SJSA1 (cell line): Measurements from ENCODE around the gene SDF2L1. TPM values are rescaled to one million over a fixed set of nuclear protein-coding genes. Genes with fewer than 3 reads are reported as not detected.

ENCODE experiments used
- DNase-seq, 2 experiments: peaks; one replicate each; pipeline ENCODE4 v3.0.0-alpha.2; 2015 to 2020; ENCODE audit warnings: low spot score in 2 of 2, low read depth in 1 of 2
- H3K27ac ChIP-seq: fragments of 250-450 bp; sonication (Bioruptor Pico); 2 replicates; pipeline ENCODE4 v1.5.1; 2020; ENCODE audit warnings: mild to moderate bottlenecking, moderate library complexity
- H3K27me3 ChIP-seq: fragments of 250-450 bp; sonication (Bioruptor Pico); replicated peaks from 2 replicates; pipeline ENCODE4 v1.5.1; 2020; ENCODE audit warnings: mild to moderate bottlenecking, moderate library complexity
- H3K36me3 ChIP-seq: fragments of 250-450 bp; sonication (Bioruptor Pico); 2 replicates; pipeline ENCODE4 v1.5.1; 2020; ENCODE audit warnings: mild to moderate bottlenecking
- H3K4me1 ChIP-seq: fragments of 250-450 bp; sonication (Bioruptor Pico); replicated peaks from 2 replicates; pipeline ENCODE4 v1.6.1; 2021; ENCODE audit warnings: mild to moderate bottlenecking
- H3K4me3 ChIP-seq: fragments of 250-450 bp; sonication (Bioruptor Pico); 2 replicates; pipeline ENCODE4 v1.5.1; 2020; ENCODE audit warnings: mild to moderate bottlenecking
- H3K9me3 ChIP-seq: fragments of 250-450 bp; sonication (Bioruptor Pico); replicated peaks from 2 replicates; pipeline ENCODE4 v1.5.1; 2020; ENCODE audit warnings: mild to moderate bottlenecking
- total RNA-seq: library from RNA; depleted of rRNA; stranded (reverse); fragments of >200 nt; shearing (Covaris generic); gene quantifications from 2 replicates; pipeline ENCODE4 v1.2.3, GENCODE V29; 2014

The SDF2L1 gene
- total RNA-seq, 1 experiment from 2014 or later: 64.3 TPM

- peaks cover 42% of the 10 kb centered on the region for H3K36me3 ChIP-seq
- no peaks in the 10 kb centered on the region for H3K9me3 ChIP-seq
- H3K4me1 ChIP-seq: peaks cover 30% of the 10 kb centered on the region
- H3K27me3 ChIP-seq: no peaks in the 10 kb centered on the region
- peak overlapping the region; percentile 69; the same call in 1 of the 2 replicates for H3K27ac ChIP-seq
- no peak for DNase-seq
- peak overlapping the region; percentile 66 for H3K4me3 ChIP-seq
Measured at GRCh38 chr22:21652547-21653545, 10.7 kb downstream of the SDF2L1 start.

DNA sequence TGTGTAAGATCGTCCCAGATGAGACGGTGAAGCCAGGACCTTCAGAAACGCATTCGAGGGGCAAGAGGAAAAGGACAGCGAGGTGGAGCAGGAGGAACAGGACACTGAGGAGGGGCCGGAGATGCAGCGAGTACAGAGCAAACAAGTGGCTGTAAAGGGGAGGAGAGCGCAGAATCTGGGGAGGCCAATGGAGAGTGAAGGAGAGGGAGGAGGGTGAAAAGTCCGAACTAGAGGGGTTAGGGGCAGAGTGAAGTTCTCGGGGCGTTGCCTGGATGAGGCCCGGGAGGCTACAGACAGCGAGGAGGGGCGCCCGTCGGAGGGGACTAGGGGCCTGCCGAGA, 14.9 kb downstream of the SDF2L1 start:
- peaks cover 34% of the 10 kb centered on the region for H3K36me3 ChIP-seq
- H3K9me3 ChIP-seq: no peaks in the 10 kb centered on the region
- peaks cover 23% of the 10 kb centered on the region for H3K4me1 ChIP-seq
- H3K4me3 ChIP-seq: peak overlapping the region; percentile 43
- no peaks in the 10 kb centered on the region for H3K27me3 ChIP-seq
- no peak for DNase-seq
- no peak overlapping the region for H3K27ac ChIP-seq

DNA sequence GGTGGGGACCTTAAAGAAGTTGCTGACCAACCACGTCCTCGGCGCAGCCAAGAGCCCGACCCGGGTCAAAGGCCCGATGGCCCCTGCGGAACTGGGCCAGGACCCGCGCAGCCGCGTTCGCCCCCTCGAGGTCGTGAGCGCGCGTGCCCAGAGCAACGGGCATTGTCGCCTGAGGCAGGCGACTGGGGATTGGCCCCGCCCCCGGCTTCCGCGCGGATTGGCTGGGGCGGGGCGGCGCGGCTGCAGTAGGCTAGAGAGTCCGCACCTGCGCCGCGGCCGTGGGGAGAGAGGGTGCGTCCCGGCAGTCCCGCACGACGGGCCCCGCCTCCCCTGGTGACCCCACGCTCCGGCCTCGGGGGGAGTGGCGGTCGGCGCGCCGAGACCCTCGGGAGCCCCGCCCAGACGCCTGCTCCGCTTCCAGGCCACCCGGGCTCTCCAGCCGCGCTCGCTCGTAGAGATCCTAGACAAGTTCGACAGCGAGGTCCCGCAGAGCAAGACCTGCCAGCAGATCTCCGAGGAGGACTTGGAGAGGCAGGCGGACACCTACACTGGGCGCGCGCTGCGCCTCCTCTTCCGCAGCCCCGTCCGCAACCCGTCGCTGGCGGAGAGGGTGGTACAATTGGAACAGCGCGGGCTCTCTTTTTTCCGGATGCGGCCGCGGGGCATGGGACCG, 15.4 kb downstream of the SDF2L1 start:
- Histone ChIP-seq H3K27me3 (no peaks in the 10 kb centered on the region), H3K4me3 (peak overlapping the region; percentile 43), H3K4me1 (peaks cover 23% of the 10 kb centered on the region), H3K27ac (no peak overlapping the region), H3K36me3 (peaks cover 29% of the 10 kb centered on the region), H3K9me3 (no peaks in the 10 kb centered on the region)
- DNase-seq: peak; percentile 75 to 78

- no peak for DNase-seq
- H3K4me3 ChIP-seq: no peak overlapping the region
- no peaks in the 10 kb centered on the region for H3K9me3 ChIP-seq
- peaks cover 7% of the 10 kb centered on the region for H3K36me3 ChIP-seq
- H3K27me3 ChIP-seq: no peaks in the 10 kb centered on the region
- peaks cover 14% of the 10 kb centered on the region for H3K4me1 ChIP-seq
- H3K27ac ChIP-seq: no peak overlapping the region
Measured at GRCh38 chr22:21659864-21660525, 17.9 kb downstream of the SDF2L1 start.

DNA sequence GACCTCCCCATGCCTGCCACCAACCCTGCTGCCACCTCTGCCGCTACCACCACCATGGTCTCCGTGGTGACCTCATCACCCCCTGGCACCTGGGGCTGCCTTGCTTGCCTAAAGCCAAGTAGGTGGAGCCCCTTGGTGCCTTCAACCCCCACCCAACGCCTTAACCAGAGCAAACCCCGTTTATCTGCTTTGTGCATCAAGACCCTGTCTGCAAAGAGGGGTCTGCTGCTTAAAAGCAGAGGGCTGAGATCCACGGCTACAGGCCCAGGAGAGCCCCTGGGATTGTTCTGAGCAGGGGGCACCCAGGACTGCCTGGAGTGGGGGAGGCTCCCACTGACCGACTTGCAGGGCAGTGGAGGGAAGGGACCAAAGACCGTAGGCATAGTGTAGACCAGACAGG, 18.8 kb downstream of the SDF2L1 start:
- no peak for DNase-seq
- no peaks in the 10 kb centered on the region for H3K27me3 ChIP-seq

GRCh38 chr22:21661991-21662390, 19.9 kb downstream of the SDF2L1 start:
- Histone ChIP-seq H3K27ac (no peak overlapping the region), H3K9me3 (no peaks in the 10 kb centered on the region), H3K36me3 (peaks cover 6% of the 10 kb centered on the region), H3K4me1 (peaks cover 21% of the 10 kb centered on the region), H3K27me3 (no peaks in the 10 kb centered on the region), H3K4me3 (no peak overlapping the region)
- DNase-seq: no peak

More for the DNA sequence above, 18.8 kb downstream of the SDF2L1 start:
- Histone ChIP-seq H3K4me3 (no peak overlapping the region), H3K9me3 (no peaks in the 10 kb centered on the region), H3K4me1 (peaks cover 21% of the 10 kb centered on the region), H3K27ac (no peak overlapping the region), H3K36me3 (peaks cover 2% of the 10 kb centered on the region)

DNA sequence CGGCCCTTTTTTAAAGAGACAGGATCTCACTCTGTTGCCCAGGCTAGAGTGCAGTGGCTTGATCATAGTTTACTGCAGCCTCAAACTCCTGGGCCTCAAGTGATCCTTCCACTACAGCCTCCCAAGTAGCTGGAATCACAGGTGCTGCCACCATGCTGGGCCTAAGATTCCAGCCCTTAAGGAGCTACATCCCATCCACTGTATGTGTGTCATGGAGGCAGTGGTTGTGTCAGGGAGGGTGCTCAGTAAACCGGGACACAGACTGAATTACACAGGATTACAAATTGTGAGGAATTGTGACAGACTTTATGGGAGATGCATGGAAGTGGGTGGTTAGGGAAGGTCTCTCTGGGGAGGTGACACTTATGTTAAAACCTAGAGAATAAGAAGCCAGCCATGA, 21.6 kb downstream of the SDF2L1 start:
- Histone ChIP-seq H3K9me3 (no peaks in the 10 kb centered on the region), H3K27me3 (no peaks in the 10 kb centered on the region), H3K4me1 (peaks cover 7% of the 10 kb centered on the region), H3K36me3 (peaks cover 10% of the 10 kb centered on the region), H3K27ac (no peak overlapping the region), H3K4me3 (no peak overlapping the region)
- DNase-seq: no peak

DNA sequence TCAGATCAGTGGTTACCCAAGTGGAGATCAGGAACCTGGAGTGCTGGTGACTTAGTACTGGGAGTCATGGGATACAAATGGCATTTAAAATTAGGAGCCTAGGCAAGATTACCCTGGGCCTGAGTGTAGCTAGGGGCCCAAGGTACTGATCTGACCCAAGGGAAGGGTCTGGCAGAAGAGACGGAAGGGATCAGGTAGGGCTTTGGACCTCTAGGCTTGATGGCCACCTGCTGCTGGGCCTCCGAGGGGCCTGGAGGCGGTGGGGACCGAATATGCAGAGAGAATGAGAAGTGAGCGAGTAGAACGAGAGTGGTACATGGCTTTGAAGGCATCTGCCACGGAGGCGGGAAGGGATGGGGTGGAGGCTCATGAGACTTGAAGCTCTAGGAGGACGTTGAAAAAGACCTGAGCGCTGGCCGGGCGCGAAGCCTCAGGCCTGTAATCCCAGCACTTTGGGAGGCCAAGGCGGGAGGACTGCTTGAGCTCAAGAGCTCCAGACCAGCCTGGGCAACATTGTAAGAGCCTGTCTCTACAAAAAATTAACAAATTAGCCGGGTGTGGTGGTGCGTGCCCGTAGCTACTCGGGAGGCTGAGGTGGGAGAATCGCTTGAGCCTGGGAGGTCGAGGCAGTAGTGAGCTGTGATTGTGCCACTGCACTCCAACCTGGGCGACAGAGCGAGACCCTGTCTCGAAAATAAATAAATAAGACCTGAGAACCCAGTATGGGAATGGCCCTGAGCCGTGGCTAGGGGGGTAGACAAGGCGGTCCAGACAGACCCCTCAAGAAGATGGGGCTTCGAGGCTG, 23.1 kb downstream of the SDF2L1 start:
- peaks cover 7% of the 10 kb centered on the region for H3K4me1 ChIP-seq
- no peak for DNase-seq
- H3K27me3 ChIP-seq: no peaks in the 10 kb centered on the region
- H3K36me3 ChIP-seq: peaks cover 15% of the 10 kb centered on the region
- peak overlapping the region; percentile 80 for H3K4me3 ChIP-seq
- peak overlapping the region; percentile 77; the same call in 1 of the 2 replicates for H3K27ac ChIP-seq
- no peaks in the 10 kb centered on the region for H3K9me3 ChIP-seq

- Histone ChIP-seq H3K27ac (peak overlapping the region; percentile 77; the same call in 1 of the 2 replicates), H3K36me3 (peaks cover 30% of the 10 kb centered on the region), H3K4me3 (peak overlapping the region; percentile 80), H3K9me3 (no peaks in the 10 kb centered on the region), H3K27me3 (no peaks in the 10 kb centered on the region), H3K4me1 (peaks cover 7% of the 10 kb centered on the region)
- no peak for DNase-seq
Measured at GRCh38 chr22:21666786-21667185, 24.7 kb downstream of the SDF2L1 start.

GRCh38 chr22:21669026-21669425, 26.9 kb downstream of the SDF2L1 start:
- DNase-seq: no peak
- Histone ChIP-seq H3K9me3 (no peaks in the 10 kb centered on the region), H3K27ac (no peak overlapping the region), H3K4me1 (peaks cover 7% of the 10 kb centered on the region), H3K4me3 (no peak overlapping the region), H3K36me3 (peaks cover 52% of the 10 kb centered on the region), H3K27me3 (no peaks in the 10 kb centered on the region)

- H3K9me3 ChIP-seq: no peaks in the 10 kb centered on the region
- no peak overlapping the region for H3K4me3 ChIP-seq
- H3K36me3 ChIP-seq: peaks cover 64% of the 10 kb centered on the region
- no peak overlapping the region for H3K27ac ChIP-seq
- H3K4me1 ChIP-seq: no peaks in the 10 kb centered on the region
- DNase-seq: no peak
- H3K27me3 ChIP-seq: no peaks in the 10 kb centered on the region
Measured at GRCh38 chr22:21672107-21672629, 30.1 kb downstream of the SDF2L1 start.

- H3K27me3 ChIP-seq: no peaks in the 10 kb centered on the region
- no peaks in the 10 kb centered on the region for H3K9me3 ChIP-seq
- H3K4me1 ChIP-seq: no peaks in the 10 kb centered on the region
- no peak for DNase-seq
- H3K36me3 ChIP-seq: peaks cover 62% of the 10 kb centered on the region
- H3K27ac ChIP-seq: no peak overlapping the region
- H3K4me3 ChIP-seq: no peak overlapping the region
Measured at GRCh38 chr22:21673534-21674321, 31.6 kb downstream of the SDF2L1 start.
